ENCODE results near the gene ASB8. TPM values are rescaled to one million over a fixed set of nuclear protein-coding genes. Genes with fewer than 3 reads are reported as not detected.
A peak's percentile ranks its signal among the peaks of the same experiment; 100 is the strongest.

Gene ASB8
- total and polyA plus RNA-seq, 11 donors: 24.9 to 97.6 (median 79.1) TPM

DNA sequence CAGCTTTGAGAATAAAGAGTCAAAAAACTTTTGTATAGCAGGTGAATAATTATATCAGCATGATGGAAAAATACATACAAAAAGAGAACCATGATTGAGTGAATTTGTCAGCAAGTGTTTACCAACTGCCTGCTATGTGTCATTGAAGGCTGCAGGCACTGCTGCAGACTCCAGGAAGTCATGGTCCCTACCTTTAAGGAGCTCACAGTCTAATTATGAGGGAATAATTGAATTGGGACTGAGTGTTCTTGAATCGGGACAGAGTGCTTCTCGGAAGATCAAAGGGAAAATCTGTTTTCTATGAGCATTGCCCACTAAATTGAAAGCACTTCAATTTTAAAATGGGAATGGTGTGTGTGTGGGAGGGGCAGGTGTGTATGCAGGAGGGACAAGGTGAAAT is 36.3 kb upstream of the ASB8 start:
- intact Hi-C loops (cut with DNase I): loop anchor here in 3 of 10 donors (10.0 kb wide), 4 partner anchors 151 to 421 kb away; partner anchors contain the start of gene ZNF641 (in 1 of the 3)
- Histone ChIP-seq H3K4me3 (no peak overlapping the region), H3K9me3 (no peaks in the 10 kb centered on the region), H3K36me3 (no peaks in the 10 kb centered on the region), H3K4me1 (peaks cover 0 to 14% (median 5%) of the 10 kb centered on the region in 12 donors), H3K27me3 (peaks cover 0 to 3% (median 0%) of the 10 kb centered on the region in 9 donors), H3K27ac (no peak overlapping the region)
- no peak for DNase-seq
- TF ChIP-seq, protein P1, sequence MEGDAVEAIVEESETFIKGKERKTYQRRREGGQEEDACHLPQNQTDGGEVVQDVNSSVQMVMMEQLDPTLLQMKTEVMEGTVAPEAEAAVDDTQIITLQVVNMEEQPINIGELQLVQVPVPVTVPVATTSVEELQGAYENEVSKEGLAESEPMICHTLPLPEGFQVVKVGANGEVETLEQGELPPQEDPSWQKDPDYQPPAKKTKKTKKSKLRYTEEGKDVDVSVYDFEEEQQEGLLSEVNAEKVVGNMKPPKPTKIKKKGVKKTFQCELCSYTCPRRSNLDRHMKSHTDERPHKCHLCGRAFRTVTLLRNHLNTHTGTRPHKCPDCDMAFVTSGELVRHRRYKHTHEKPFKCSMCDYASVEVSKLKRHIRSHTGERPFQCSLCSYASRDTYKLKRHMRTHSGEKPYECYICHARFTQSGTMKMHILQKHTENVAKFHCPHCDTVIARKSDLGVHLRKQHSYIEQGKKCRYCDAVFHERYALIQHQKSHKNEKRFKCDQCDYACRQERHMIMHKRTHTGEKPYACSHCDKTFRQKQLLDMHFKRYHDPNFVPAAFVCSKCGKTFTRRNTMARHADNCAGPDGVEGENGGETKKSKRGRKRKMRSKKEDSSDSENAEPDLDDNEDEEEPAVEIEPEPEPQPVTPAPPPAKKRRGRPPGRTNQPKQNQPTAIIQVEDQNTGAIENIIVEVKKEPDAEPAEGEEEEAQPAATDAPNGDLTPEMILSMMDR (IDR thresholded peaks at IDR 0.05): no peak
- TF ChIP-seq POLR2A (IDR thresholded peaks at IDR 0.05): no peak
- 56 to 67% (median 64%) methylated on average over 2 of the region's 2 CpGs for WGBS, 4 donors
- ATAC-seq: no peak

DNA sequence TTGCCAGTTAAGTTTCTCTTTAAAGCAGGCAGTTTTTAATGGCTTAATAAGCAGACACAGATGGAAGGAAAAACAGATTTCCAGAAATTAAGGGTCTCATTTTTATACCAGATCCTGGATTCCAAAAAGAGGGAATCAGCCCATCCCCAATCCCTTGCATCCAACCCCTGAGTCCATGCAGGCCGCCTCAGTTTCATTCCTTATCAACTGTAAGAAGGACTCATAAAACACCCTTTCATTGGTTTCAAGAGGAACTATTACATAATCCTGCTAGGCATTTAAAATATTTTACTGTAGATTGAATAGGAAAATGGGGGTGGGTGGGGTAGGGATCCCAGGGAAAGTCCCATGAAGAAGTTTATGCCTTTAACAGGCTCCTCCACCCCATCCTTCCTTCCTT is 35.5 kb upstream of the ASB8 start:
- Histone ChIP-seq H3K36me3 (no peaks in the 10 kb centered on the region), H3K4me3 (no peak overlapping the region), H3K4me1 (peaks cover 0 to 14% (median 5%) of the 10 kb centered on the region in 12 donors), H3K27me3 (peaks cover 0 to 3% (median 0%) of the 10 kb centered on the region in 9 donors), H3K9me3 (no peaks in the 10 kb centered on the region), H3K27ac (no peak overlapping the region)
- 72 to 80% (median 79%) methylated on average over 1 of the region's 1 CpG for WGBS, 4 donors
- intact Hi-C loops (cut with DNase I): loop anchor here in 3 of 10 donors (10.0 kb wide), 4 partner anchors 152 to 422 kb away; partner anchors contain the start of gene ZNF641 (in 1 of the 3)
- TF ChIP-seq POLR2A (IDR thresholded peaks at IDR 0.05): no peak
- TF ChIP-seq, protein P1 (IDR thresholded peaks at IDR 0.05): no peak
- ATAC-seq: no peak
- DNase-seq: no peak

DNA sequence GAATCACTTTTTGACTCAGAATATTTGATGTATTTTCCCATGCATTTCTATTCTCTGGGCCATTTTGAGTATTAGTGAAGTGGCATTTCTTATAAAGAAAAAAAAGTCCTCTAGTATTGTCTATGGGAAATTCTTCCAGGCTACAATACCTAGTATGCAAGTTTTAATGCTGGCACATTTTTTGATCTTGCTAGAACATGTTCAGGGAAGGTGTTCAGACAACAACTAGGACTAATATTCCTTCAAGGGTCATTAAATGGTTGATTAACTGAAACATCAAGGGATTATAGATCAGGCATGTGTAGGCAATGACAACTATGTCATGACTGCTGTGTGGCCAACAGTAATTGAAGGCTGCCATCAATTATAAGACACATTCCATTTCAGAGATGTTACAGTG is 33.8 kb upstream of the ASB8 start:
- Histone ChIP-seq H3K27me3 (peaks cover 0 to 3% (median 0%) of the 10 kb centered on the region in 9 donors), H3K27ac (no peak overlapping the region), H3K4me3 (no peak overlapping the region), H3K36me3 (no peaks in the 10 kb centered on the region), H3K4me1 (peaks cover 0 to 6% (median 0%) of the 10 kb centered on the region in 12 donors), H3K9me3 (no peaks in the 10 kb centered on the region)
- ATAC-seq (no peak), DNase-seq (no peak)
- intact Hi-C loops (cut with DNase I): loop anchor here in 3 of 10 donors (10.0 kb wide), 4 partner anchors 154 to 424 kb away; partner anchors contain the start of gene ZNF641 (in 1 of the 3)
- TF ChIP-seq, protein P1 (IDR thresholded peaks at IDR 0.05): no peak
- no peak for TF ChIP-seq POLR2A (IDR thresholded peaks at IDR 0.05)

DNA sequence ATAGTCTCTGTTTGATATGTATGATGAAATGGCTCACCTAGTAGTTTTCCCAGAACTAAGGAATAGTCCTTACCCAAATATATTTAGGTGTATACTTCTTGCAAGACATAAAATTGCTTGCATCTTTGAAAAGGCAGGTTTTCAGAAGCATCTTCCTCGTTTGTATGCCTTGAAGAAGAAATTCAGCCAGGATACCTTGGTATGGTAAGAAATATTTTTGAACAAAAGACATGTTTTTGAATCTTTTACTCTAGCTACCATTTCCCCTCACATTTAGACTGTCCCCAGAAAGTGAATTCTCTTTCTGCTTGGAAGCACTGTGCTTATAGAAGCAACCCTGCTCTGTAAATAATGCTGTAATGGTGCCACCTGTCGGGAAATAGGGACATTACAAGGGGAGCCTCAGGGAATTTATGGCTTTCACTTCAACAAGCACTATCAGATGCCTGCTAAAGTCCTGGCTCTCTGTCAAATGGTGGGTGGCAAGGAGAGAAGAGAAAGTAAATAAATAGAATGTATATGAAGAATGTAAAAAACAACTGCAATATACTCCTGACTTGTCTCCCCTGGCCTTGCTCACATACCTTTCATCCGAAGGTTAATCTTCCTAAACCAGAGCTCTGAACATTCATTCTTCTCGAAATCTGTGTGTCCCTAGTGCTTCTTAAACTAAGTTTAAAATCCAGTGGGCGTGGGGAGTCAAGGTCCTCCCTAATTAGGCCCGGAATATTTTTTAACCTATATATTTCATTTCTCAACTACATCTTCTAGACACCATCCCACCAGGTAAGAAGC is 32.2 kb upstream of the ASB8 start:
- ATAC-seq: peak in 3 of 4 donors; percentile 63 to 72 (median 65)
- peak in 4 of 5 donors; percentile 39 to 57 (median 49) for DNase-seq
- intact Hi-C loops (cut with DNase I): loop anchor here in 5 of 10 donors (10.0 kb wide), 5 partner anchors 155 to 435 kb away; partner anchors contain the start of gene ZNF641 (in 1 of the 5)
- Histone ChIP-seq H3K9me3 (no peaks in the 10 kb centered on the region), H3K36me3 (no peaks in the 10 kb centered on the region), H3K4me3 (no peak overlapping the region), H3K27ac (no peak overlapping the region), H3K4me1 (peaks cover 0 to 7% (median under 1%) of the 10 kb centered on the region in 12 donors), H3K27me3 (peaks cover under 1 to 15% (median 2%) of the 10 kb centered on the region in 9 donors)
- TF ChIP-seq POLR2A (IDR thresholded peaks at IDR 0.05): no peak
- TF ChIP-seq, protein P1 (IDR thresholded peaks at IDR 0.05): peak; percentile 75 to 91 (median 84)
- 39 to 47% (median 42%) methylated on average over 6 of the region's 6 CpGs for WGBS, 4 donors

All from heart left ventricle (tissue), 16 donors.